Measurements from ENCODE around the gene SPAG17. TPM values are rescaled to one million over a fixed set of nuclear protein-coding genes. Genes with fewer than 3 reads are reported as not detected.

Gene SPAG17
- total and polyA plus RNA-seq, 2 donors (not counting 1 experiment from before 2014, with no cell fraction given): not detected

GRCh38 chr1:118122234-118123004 is 62.6 kb downstream of the SPAG17 start:
- Histone ChIP-seq H3K4me2 (replicated peaks; ENCODE audit: low read depth, low read length, poor library complexity, severe bottlenecking) (no peak overlapping the region), H3K4me3 (ENCODE audit: control extremely low read depth in 1 of 5, extremely low read depth in 1 of 5, insufficient read depth in 1 of 5, low read depth in 2 of 5, low read length in 4 of 5) (no peak overlapping the region), H2AFZ (ENCODE audit: insufficient read depth, low read depth, low read length, poor library complexity, severe bottlenecking) (no peak overlapping the region), H3K36me3 (replicated peaks in 1 of 2; ENCODE audit: control extremely low read depth in 1 of 2, control insufficient read depth in 1 of 2, extremely low read depth in 1 of 2, insufficient read depth in 2 of 2, low read length in 1 of 2) (no peaks in the 10 kb centered on the region), H3K4me1 (ENCODE audit: control insufficient read depth in 2 of 2, insufficient read depth in 2 of 2, low read length in 2 of 2) (no peaks in the 10 kb centered on the region), H3K79me2 (ENCODE audit: control insufficient read depth, insufficient read depth, low read length) (no peaks in the 10 kb centered on the region), H3K27ac (ENCODE audit: low read length in 2 of 2) (no peak overlapping the region), H4K20me1 (ENCODE audit: control insufficient read depth, insufficient read depth, low read length, poor library complexity, severe bottlenecking) (no peaks in the 10 kb centered on the region), H3K9ac (ENCODE audit: low read length) (no peak overlapping the region), H3K27me3 (replicated peaks in 1 of 4; ENCODE audit: control extremely low read depth in 1 of 4, control insufficient read depth in 3 of 4, insufficient read depth in 4 of 4, low read length in 3 of 4) (no peaks in the 10 kb centered on the region), H3K9me3 (ENCODE audit: control extremely low read depth in 1 of 3, control insufficient read depth in 2 of 3, insufficient read depth in 1 of 3, low read length in 2 of 3) (no peaks in the 10 kb centered on the region)
- ATAC-seq (ENCODE audit: low read depth) (no peak), DNase-seq (no peak)
- POLR2A ChIA-PET: no interaction called here
- Mint-ChIP-seq H3K4me3 (no peak overlapping the region), H3K4me1 (no peaks in the 10 kb centered on the region), H3K9me3 (ENCODE audit: insufficient read depth) (no peaks in the 10 kb centered on the region), H3K27ac (no peak overlapping the region), H3K27me3 (peaks cover 5% of the 10 kb centered on the region)
- intact Hi-C loops (cut with micrococcal nuclease): no loop called here
- CTCF ChIA-PET: no interaction called here
- WGBS (ENCODE audit: insufficient coverage): 100% methylated on average over 3 of the region's 4 CpGs
- TF ChIP-seq CTCF (IDR thresholded peaks at IDR 0.05): no peak
- no peak for TF ChIP-seq EZH2 (IDR thresholded peaks at IDR 0.05; ENCODE audit: borderline replicate concordance, insufficient read depth, low read depth, low read length, poor library complexity, severe bottlenecking)

- Histone ChIP-seq H3K79me2 (ENCODE audit: control insufficient read depth, insufficient read depth, low read length) (no peaks in the 10 kb centered on the region), H3K27ac (ENCODE audit: low read length in 2 of 2) (no peak overlapping the region), H3K4me1 (ENCODE audit: control insufficient read depth in 2 of 2, insufficient read depth in 2 of 2, low read length in 2 of 2) (no peaks in the 10 kb centered on the region), H3K9me3 (ENCODE audit: control extremely low read depth in 1 of 3, control insufficient read depth in 2 of 3, insufficient read depth in 1 of 3, low read length in 2 of 3) (no peaks in the 10 kb centered on the region), H3K9ac (ENCODE audit: low read length) (no peak overlapping the region), H3K4me2 (replicated peaks; ENCODE audit: low read depth, low read length, poor library complexity, severe bottlenecking) (no peak overlapping the region), H4K20me1 (ENCODE audit: control insufficient read depth, insufficient read depth, low read length, poor library complexity, severe bottlenecking) (no peaks in the 10 kb centered on the region), H3K4me3 (ENCODE audit: control extremely low read depth in 1 of 5, extremely low read depth in 1 of 5, insufficient read depth in 1 of 5, low read depth in 2 of 5, low read length in 4 of 5) (no peak overlapping the region), H3K27me3 (replicated peaks in 1 of 4; ENCODE audit: control extremely low read depth in 1 of 4, control insufficient read depth in 3 of 4, insufficient read depth in 4 of 4, low read length in 3 of 4) (no peaks in the 10 kb centered on the region), H3K36me3 (replicated peaks in 1 of 2; ENCODE audit: control extremely low read depth in 1 of 2, control insufficient read depth in 1 of 2, extremely low read depth in 1 of 2, insufficient read depth in 2 of 2, low read length in 1 of 2) (no peaks in the 10 kb centered on the region), H2AFZ (ENCODE audit: insufficient read depth, low read depth, low read length, poor library complexity, severe bottlenecking) (no peak overlapping the region)
- POLR2A ChIA-PET: no interaction called here
- no peak for DNase-seq
- TF ChIP-seq CTCF (IDR thresholded peaks at IDR 0.05): no peak
- TF ChIP-seq EZH2 (IDR thresholded peaks at IDR 0.05; ENCODE audit: borderline replicate concordance, insufficient read depth, low read depth, low read length, poor library complexity, severe bottlenecking): no peak
- 100% methylated on average over 1 of the region's 2 CpGs for WGBS (ENCODE audit: insufficient coverage)
- H3K9me3 Mint-ChIP-seq (ENCODE audit: insufficient read depth): no peaks in the 10 kb centered on the region
- no peak overlapping the region for H3K27ac Mint-ChIP-seq
- H3K27me3 Mint-ChIP-seq: peaks cover 4% of the 10 kb centered on the region
- no peak overlapping the region for H3K4me3 Mint-ChIP-seq
- intact Hi-C loops (cut with micrococcal nuclease): no loop called here
- ATAC-seq (ENCODE audit: low read depth): no peak
- CTCF ChIA-PET: no interaction called here
- no peaks in the 10 kb centered on the region for H3K4me1 Mint-ChIP-seq
These were observed 66.1 kb downstream of the SPAG17 start for GRCh38 chr1:118118873-118119463.

All from B cell (primary cell).